Neural crest cell (in vitro differentiated cells): ENCODE measurements around the gene HTR1B. TPM values are rescaled to one million over a fixed set of nuclear protein-coding genes. Genes with fewer than 3 reads are reported as not detected.

Source experiments
- DNase-seq: peaks from one replicate; pipeline ENCODE4 v3.0.0; 2021; ENCODE audit warnings: low read depth, mixed read lengths, low spot score
- H3K27ac Mint-ChIP-seq: one replicate; pipeline ENCODE4 v1.8.0; 2021; ENCODE audit warnings: mild to moderate bottlenecking, mixed read lengths; ENCODE audit not compliant: unreplicated experiment
- H3K27me3 Mint-ChIP-seq: 2 replicates; pipeline ENCODE4 v1.8.0; 2021; ENCODE audit warnings: low read depth, mild to moderate bottlenecking, mixed read lengths
- H3K36me3 Mint-ChIP-seq: 2 replicates; pipeline ENCODE4 v1.8.0; 2021; ENCODE audit warnings: low read depth, mild to moderate bottlenecking, mixed read lengths
- H3K4me1 Mint-ChIP-seq: 2 replicates; pipeline ENCODE4 v1.8.0; 2021; ENCODE audit warnings: mixed read lengths
- H3K4me3 Mint-ChIP-seq: one replicate; pipeline ENCODE4 v1.8.0; 2021; ENCODE audit warnings: mild to moderate bottlenecking, mixed read lengths
- H3K9me3 Mint-ChIP-seq: 2 replicates; pipeline ENCODE4 v1.8.0; 2021; ENCODE audit warnings: mixed read lengths
- CTCF ChIP-seq: fragments of 200-600 bp; sonication (generic); conservative IDR thresholded peaks from 2 replicates; pipeline ENCODE4 v1.5.0; 2021; ENCODE audit warnings: antibody characterized with exemption, mild to moderate bottlenecking
- total RNA-seq: library from RNA; stranded (reverse); gene quantifications from 2 replicates; pipeline ENCODE4 v1.2.1, GENCODE V29; 2021

HTR1B gene
- total RNA-seq, 1 donor from 2014 or later: 0.16 TPM

DNA sequence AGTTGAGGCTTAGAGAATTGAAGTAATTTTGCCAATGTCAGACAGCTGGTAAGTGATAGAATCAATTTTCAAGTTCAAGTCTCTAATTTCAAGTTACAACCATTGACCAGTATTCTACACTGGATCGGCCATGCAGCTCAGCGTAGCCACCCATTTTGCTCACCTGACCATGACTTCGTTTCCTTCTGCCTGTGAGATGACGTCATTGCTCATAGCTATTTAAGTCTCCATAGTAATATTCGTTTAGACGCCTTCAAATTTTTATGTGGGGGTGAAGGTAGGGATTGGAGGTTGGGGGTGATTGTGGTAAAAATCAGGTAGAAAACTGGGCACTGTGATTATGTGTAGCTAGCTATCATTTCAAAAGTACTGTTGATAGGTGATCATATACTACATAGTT is 5.6 kb upstream of the HTR1B start:
- no peaks in the 10 kb centered on the region for H3K36me3 Mint-ChIP-seq
- H3K4me1 Mint-ChIP-seq: peaks cover 16% of the 10 kb centered on the region
- H3K27me3 Mint-ChIP-seq: peaks cover 49% of the 10 kb centered on the region
- DNase-seq: no peak
- H3K27ac Mint-ChIP-seq: no peak overlapping the region
- TF ChIP-seq CTCF: no peak
- no peak overlapping the region for H3K4me3 Mint-ChIP-seq
- H3K9me3 Mint-ChIP-seq: peaks cover 2% of the 10 kb centered on the region

GRCh38 chr6:77466451-77467437 is 3.5 kb upstream of the HTR1B start:
- H3K9me3 Mint-ChIP-seq: no peaks in the 10 kb centered on the region
- peak; percentile 21 for DNase-seq
- H3K4me1 Mint-ChIP-seq: peaks cover 32% of the 10 kb centered on the region
- no peak for TF ChIP-seq CTCF
- peaks cover 71% of the 10 kb centered on the region for H3K27me3 Mint-ChIP-seq
- peak overlapping the region; percentile 82 for H3K4me3 Mint-ChIP-seq
- H3K27ac Mint-ChIP-seq: no peak overlapping the region
- peaks cover 6% of the 10 kb centered on the region for H3K36me3 Mint-ChIP-seq

- Mint-ChIP-seq H3K27ac (no peak overlapping the region), H3K4me3 (peak overlapping the region; percentile 82), H3K9me3 (no peaks in the 10 kb centered on the region), H3K36me3 (peaks cover 6% of the 10 kb centered on the region), H3K4me1 (peaks cover 32% of the 10 kb centered on the region), H3K27me3 (peaks cover 78% of the 10 kb centered on the region)
- peak; percentile 66 for DNase-seq
- peak; percentile 81 for TF ChIP-seq CTCF
These were observed 2.8 kb upstream of the HTR1B start for GRCh38 chr6:77466055-77466450.

GRCh38 chr6:77464495-77464867 is 1.2 kb upstream of the HTR1B start:
- Mint-ChIP-seq H3K4me1 (peaks cover 32% of the 10 kb centered on the region), H3K27ac (no peak overlapping the region), H3K27me3 (peaks cover 89% of the 10 kb centered on the region), H3K36me3 (peaks cover 6% of the 10 kb centered on the region), H3K4me3 (peak overlapping the region; percentile 89), H3K9me3 (no peaks in the 10 kb centered on the region)
- no peak for TF ChIP-seq CTCF
- no peak for DNase-seq

DNA sequence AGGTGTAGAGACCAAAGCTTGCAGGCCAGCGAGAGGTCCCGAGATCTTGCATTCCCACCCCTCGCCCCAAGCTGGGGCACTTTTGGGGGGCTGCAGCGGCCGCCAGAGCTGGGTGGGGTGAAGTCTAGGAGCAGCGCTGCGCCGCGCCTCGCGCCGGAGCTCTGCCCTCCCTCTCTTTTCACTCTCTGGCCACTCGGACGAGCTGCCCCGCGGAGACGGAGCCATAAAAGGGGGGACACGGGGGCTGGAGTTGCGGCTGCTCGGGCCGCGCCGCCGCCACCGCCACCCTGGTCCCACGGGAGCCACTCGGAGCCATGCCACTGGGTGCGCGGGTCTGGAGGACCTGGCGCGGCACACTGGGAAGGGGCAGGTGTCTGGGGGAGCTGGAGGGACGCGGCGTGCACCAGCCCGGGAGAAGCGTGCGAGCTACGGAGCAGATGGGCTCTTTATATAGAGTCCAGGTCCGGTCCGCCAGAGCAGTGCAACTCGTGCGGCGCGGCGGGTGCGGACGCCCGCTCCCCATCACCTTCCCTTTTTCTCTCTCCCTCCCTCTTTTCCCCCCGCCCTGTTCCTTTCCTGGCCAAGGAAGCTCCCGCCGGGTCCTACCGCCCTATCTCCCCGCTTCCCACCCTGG is 687 bp upstream of the HTR1B start:
- no peaks in the 10 kb centered on the region for H3K9me3 Mint-ChIP-seq
- peaks cover 6% of the 10 kb centered on the region for H3K36me3 Mint-ChIP-seq
- H3K27ac Mint-ChIP-seq: no peak overlapping the region
- peaks cover 32% of the 10 kb centered on the region for H3K4me1 Mint-ChIP-seq
- peak; percentile 28 for DNase-seq
- no peak for TF ChIP-seq CTCF
- peaks cover 91% of the 10 kb centered on the region for H3K27me3 Mint-ChIP-seq
- peak overlapping the region; percentile 89 for H3K4me3 Mint-ChIP-seq
